HepG2 (cell line): ENCODE results near the gene TNIP3. TPM values are rescaled to one million over a fixed set of nuclear protein-coding genes. Genes with fewer than 3 reads are reported as not detected.

Experiments used
- ATAC-seq: fragments of 200-7000 bp; cut with Tn5 transposase; 3 replicates; pipeline ENCODE4 v1.9.1; 2020; ENCODE audit warnings: mild to moderate bottlenecking, moderate library complexity
- BruUV-seq: library from RNA; stranded (reverse); fragments of 400-500 nt; replicated peaks from 2 replicates; lab custom pipeline; 2021; lab: Mats Ljungman, UMichigan
- CTCF ChIA-PET: fragments of 300-600 bp; formaldehyde crosslinking; extraction: SDS; loops from one replicate; lab custom pipeline; 2021; ENCODE audit warnings: low total read pairs, inconsistent platforms, low intra/inter-chr PET ratio; lab: Yijun Ruan, JAX
- POLR2A ChIA-PET: fragments of 350-600 bp; sonication (Branson Sonifier 250); formaldehyde crosslinking; loops from one replicate; lab custom pipeline; 2020; ENCODE audit warnings: antibody characterized with exemption, inconsistent platforms; lab: Yijun Ruan, JAX
- DNase-seq: peaks from one replicate; pipeline ENCODE4 v3.0.0-alpha.2; 2015; ENCODE audit warnings: low spot score
- FAIRE-seq: peaks from 3 replicates; lab custom pipeline; 2011; peaks lifted over from hg19 to GRCh38; lab: Jason Lieb, UNC
- H2AFZ ChIP-seq: one replicate; pipeline ENCODE4 v1.6.1; 2011; ENCODE audit warnings: low read length, inconsistent platforms
- H3K27ac ChIP-seq: fragments of 300-600 bp; 3 replicates; pipeline ENCODE4 v1.8.0; 2011; ENCODE audit warnings: mixed run types, mild to moderate bottlenecking, mixed read lengths, low read length, inconsistent platforms; ENCODE audit not compliant: insufficient read depth; ENCODE audit errors: extremely low read length
- H3K27me3 ChIP-seq, 2 experiments: fragments of 200-600 bp in 1 of 2; 2 replicates in 1 of 2; 3 replicates in 1 of 2; pipeline versions ENCODE4 v1.6.0 to v1.8.0; 2011; ENCODE audit warnings: low read length in 2 of 2, mild to moderate bottlenecking in 2 of 2, moderate library complexity in 2 of 2, inconsistent platforms in 1 of 2; ENCODE audit not compliant: insufficient read depth in 2 of 2, control insufficient read depth in 1 of 2
- H3K36me3 ChIP-seq, 2 experiments: fragments of 200-600 bp in 1 of 2; replicated peaks in 1 of 2; 2 replicates in 1 of 2; 3 replicates in 1 of 2; pipeline versions ENCODE4 v1.5.1 to v1.8.0; 2011; ENCODE audit warnings: low read length in 2 of 2, inconsistent platforms in 1 of 2; ENCODE audit not compliant: insufficient read depth in 2 of 2, control insufficient read depth in 1 of 2
- H3K4me1 ChIP-seq: 2 replicates; pipeline ENCODE4 v1.5.1; 2012; ENCODE audit warnings: low read length, inconsistent platforms; ENCODE audit not compliant: insufficient read depth
- H3K4me2 ChIP-seq: 2 replicates; pipeline ENCODE4 v1.6.0; 2011; ENCODE audit warnings: low read depth, low read length, inconsistent platforms
- H3K4me3 ChIP-seq, 3 experiments: fragments of 200-600 bp in 1 of 3; sonication (generic), shearing (Covaris generic) in 1 of 3; replicated peaks in 1 of 3; 2 replicates each; pipeline ENCODE4 v1.5.1; 2011 to 2016; ENCODE audit warnings: low read length in 3 of 3, inconsistent platforms in 2 of 3, low read depth in 2 of 3, mild to moderate bottlenecking in 2 of 3, control low read depth in 1 of 3, mixed read lengths in 1 of 3; ENCODE audit not compliant: insufficient read depth in 1 of 3
- H3K79me2 ChIP-seq: one replicate; pipeline ENCODE4 v1.6.1; 2011; ENCODE audit warnings: low read length, inconsistent platforms; ENCODE audit not compliant: insufficient read depth
- H3K9ac ChIP-seq: 2 replicates; pipeline ENCODE4 v1.6.0; 2011; ENCODE audit warnings: mild to moderate bottlenecking, low read depth, low read length, inconsistent platforms; ENCODE audit not compliant: insufficient read depth
- H3K9me3 ChIP-seq: 2 replicates; pipeline ENCODE4 v1.5.1; 2012; ENCODE audit warnings: mild to moderate bottlenecking, low read length
- H4K20me1 ChIP-seq: 2 replicates; pipeline ENCODE4 v1.6.0; 2011; ENCODE audit warnings: inconsistent platforms, mild to moderate bottlenecking, low read length, moderate library complexity; ENCODE audit not compliant: insufficient read depth
- ZMYM2 ChIP-seq: sonication (generic); formaldehyde crosslinking; IDR thresholded peaks from 2 replicates; pipeline ENCODE4 v1.8.0; 2022; ENCODE audit warnings: mild to moderate bottlenecking, missing genetic modification reagents
- WGBS: methylation state at CpG from one replicate; pipeline ENCODE4 v1.1.6; 2017; ENCODE audit warnings: low lambda C conversion rate; 5-methylcytosine and 5-hydroxymethylcytosine counted together
- in situ Hi-C: cut with HindIII; loops from 2 replicates; pipeline ENCODE4 v1.10.0; 2017; ENCODE audit warnings: low pct_unique_long_range_greater_than_20kb; ENCODE audit not compliant: extremely low pct_ligation_motif_present
- intact Hi-C: fragments of 100-400 bp; cut with micrococcal nuclease; formaldehyde crosslinking; loops from one replicate; pipeline ENCODE4 v1.10.0; 2022; ENCODE audit not compliant: unreplicated experiment
- polyA plus RNA-seq, 8 experiments: library from polyadenylated mRNA; depleted of rRNA in 3 of 8; stranded (reverse) in 7 of 8; unstranded in 1 of 8; fragments of >200 nt; fragmentation: Illumina TruSeq in 4 of 8; extraction: Trizol in 4 of 8; gene quantifications; 2 replicates each; pipeline versions ENCODE4 v1.2.1 to v1.2.3, GENCODE V29; 2011 to 2016; ENCODE audit warnings: low read depth in 4 of 8, missing spikeins in 1 of 8, mixed read lengths in 1 of 8; ENCODE audit not compliant: insufficient read depth in 1 of 8
- total RNA-seq, 5 experiments: library from RNA; depleted of rRNA; stranded (reverse); fragments of >200 nt; fragmentation: Illumina TruSeq; extraction: Trizol; gene quantifications; 2 replicates each; pipeline ENCODE4 v1.2.3, GENCODE V29; 2016; ENCODE audit warnings: low read depth in 1 of 5
- TF ChIP-seq, protein P1 (sequence below): sonication (generic); formaldehyde crosslinking; IDR thresholded peaks from 2 replicates; pipeline ENCODE4 v1.8.0; 2022; ENCODE audit warnings: mild to moderate bottlenecking, missing genetic modification reagents, moderate library complexity
- TF ChIP-seq, protein P2 (sequence below): sonication (generic); formaldehyde crosslinking; IDR thresholded peaks from 2 replicates; pipeline ENCODE4 v1.4.0; 2020; ENCODE audit warnings: mild to moderate bottlenecking, missing genetic modification reagents
- TF ChIP-seq, protein P3 (sequence below), 2 experiments: fragments of 450-650 bp in 1 of 2; sonication (generic) in 1 of 2; formaldehyde crosslinking; IDR thresholded peaks; 2 replicates each; pipeline versions ENCODE4 v1.5.0 to v1.8.0; 2020 to 2022; ENCODE audit warnings: mild to moderate bottlenecking in 1 of 2, missing genetic modification reagents in 1 of 2
- TF ChIP-seq, protein P4 (sequence below): sonication (generic); formaldehyde crosslinking; IDR thresholded peaks from 2 replicates; pipeline ENCODE4 v1.9.0; 2021; ENCODE audit warnings: missing genetic modification reagents, borderline replicate concordance

The TNIP3 gene
- total and polyA plus RNA-seq, 2 of the 13 experiments (the other 11 are each of a cell fraction or from before 2014, with no cell fraction given), result not detected

DNA sequence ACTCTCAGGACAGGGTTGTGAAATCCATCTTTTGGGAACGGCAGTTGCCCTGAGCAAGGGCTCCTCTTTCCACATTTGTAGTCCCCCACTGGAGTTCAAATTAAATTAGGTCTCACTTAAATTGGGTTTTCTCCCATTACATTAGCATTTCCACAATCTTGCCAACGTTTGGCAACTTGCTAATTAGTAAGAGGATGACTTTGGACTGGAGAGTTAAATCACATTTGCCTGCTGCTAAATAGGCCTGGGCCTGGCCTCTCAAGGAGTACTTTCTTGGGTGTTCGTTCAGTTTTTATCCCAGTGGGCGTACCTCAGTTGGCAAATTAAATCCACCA is 33.8 kb downstream of the TNIP3 start:
- in situ Hi-C loops, result no loop called here
- intact Hi-C loops, result no loop called here
- ATAC-seq, result no peak

More for the DNA sequence above, 33.8 kb downstream of the TNIP3 start:
- no peaks in the 10 kb centered on the region for H4K20me1 ChIP-seq
- DNase-seq (no peak), FAIRE-seq (no peak)
- ChIA-PET CTCF (no interaction called here), POLR2A (no interaction called here)
- no peak overlapping the region for H3K4me2 ChIP-seq
- H2AFZ ChIP-seq, result no peak overlapping the region
- no peaks in the 10 kb centered on the region for H3K27me3 ChIP-seq
- H3K36me3 ChIP-seq, result no peaks in the 10 kb centered on the region
- TF ChIP-seq ZMYM2 (CRISPR knock-in tag), result no peak
- TF ChIP-seq, protein P1, sequence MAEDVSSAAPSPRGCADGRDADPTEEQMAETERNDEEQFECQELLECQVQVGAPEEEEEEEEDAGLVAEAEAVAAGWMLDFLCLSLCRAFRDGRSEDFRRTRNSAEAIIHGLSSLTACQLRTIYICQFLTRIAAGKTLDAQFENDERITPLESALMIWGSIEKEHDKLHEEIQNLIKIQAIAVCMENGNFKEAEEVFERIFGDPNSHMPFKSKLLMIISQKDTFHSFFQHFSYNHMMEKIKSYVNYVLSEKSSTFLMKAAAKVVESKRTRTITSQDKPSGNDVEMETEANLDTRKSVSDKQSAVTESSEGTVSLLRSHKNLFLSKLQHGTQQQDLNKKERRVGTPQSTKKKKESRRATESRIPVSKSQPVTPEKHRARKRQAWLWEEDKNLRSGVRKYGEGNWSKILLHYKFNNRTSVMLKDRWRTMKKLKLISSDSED (CRISPR knock-in tag), result no peak
- TF ChIP-seq, protein P2, sequence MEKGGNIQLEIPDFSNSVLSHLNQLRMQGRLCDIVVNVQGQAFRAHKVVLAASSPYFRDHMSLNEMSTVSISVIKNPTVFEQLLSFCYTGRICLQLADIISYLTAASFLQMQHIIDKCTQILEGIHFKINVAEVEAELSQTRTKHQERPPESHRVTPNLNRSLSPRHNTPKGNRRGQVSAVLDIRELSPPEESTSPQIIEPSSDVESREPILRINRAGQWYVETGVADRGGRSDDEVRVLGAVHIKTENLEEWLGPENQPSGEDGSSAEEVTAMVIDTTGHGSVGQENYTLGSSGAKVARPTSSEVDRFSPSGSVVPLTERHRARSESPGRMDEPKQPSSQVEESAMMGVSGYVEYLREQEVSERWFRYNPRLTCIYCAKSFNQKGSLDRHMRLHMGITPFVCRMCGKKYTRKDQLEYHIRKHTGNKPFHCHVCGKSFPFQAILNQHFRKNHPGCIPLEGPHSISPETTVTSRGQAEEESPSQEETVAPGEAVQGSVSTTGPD (CRISPR knock-in tag), result no peak
- TF ChIP-seq, protein P3, sequence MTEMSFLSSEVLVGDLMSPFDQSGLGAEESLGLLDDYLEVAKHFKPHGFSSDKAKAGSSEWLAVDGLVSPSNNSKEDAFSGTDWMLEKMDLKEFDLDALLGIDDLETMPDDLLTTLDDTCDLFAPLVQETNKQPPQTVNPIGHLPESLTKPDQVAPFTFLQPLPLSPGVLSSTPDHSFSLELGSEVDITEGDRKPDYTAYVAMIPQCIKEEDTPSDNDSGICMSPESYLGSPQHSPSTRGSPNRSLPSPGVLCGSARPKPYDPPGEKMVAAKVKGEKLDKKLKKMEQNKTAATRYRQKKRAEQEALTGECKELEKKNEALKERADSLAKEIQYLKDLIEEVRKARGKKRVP (CRISPR knock-in tag; IDR thresholded peaks at IDR 0.05), result no peak
- TF ChIP-seq, protein P4, sequence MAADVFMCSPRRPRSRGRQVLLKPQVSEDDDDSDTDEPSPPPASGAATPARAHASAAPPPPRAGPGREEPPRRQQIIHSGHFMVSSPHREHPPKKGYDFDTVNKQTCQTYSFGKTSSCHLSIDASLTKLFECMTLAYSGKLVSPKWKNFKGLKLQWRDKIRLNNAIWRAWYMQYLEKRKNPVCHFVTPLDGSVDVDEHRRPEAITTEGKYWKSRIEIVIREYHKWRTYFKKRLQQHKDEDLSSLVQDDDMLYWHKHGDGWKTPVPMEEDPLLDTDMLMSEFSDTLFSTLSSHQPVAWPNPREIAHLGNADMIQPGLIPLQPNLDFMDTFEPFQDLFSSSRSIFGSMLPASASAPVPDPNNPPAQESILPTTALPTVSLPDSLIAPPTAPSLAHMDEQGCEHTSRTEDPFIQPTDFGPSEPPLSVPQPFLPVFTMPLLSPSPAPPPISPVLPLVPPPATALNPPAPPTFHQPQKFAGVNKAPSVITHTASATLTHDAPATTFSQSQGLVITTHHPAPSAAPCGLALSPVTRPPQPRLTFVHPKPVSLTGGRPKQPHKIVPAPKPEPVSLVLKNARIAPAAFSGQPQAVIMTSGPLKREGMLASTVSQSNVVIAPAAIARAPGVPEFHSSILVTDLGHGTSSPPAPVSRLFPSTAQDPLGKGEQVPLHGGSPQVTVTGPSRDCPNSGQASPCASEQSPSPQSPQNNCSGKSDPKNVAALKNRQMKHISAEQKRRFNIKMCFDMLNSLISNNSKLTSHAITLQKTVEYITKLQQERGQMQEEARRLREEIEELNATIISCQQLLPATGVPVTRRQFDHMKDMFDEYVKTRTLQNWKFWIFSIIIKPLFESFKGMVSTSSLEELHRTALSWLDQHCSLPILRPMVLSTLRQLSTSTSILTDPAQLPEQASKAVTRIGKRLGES (CRISPR knock-in tag), result no peak
- BruUV-seq, result no TSS peak
- H3K9me3 ChIP-seq, result no peaks in the 10 kb centered on the region
- H3K9ac ChIP-seq, result no peak overlapping the region
- WGBS, result 0% methylated on average over 4 of the region's 4 CpGs
- H3K27ac ChIP-seq, result no peak overlapping the region
- no peak overlapping the region for H3K4me3 ChIP-seq
- H3K4me1 ChIP-seq, result peaks cover 9% of the 10 kb centered on the region
- H3K79me2 ChIP-seq, result no peaks in the 10 kb centered on the region
